HG02610 (cell line): ENCODE measurements around the gene METTL8.
A peak's percentile ranks its signal among the peaks of the same experiment; 100 is the strongest.

Experiments used
- ATAC-seq: cut with Tn5 transposase; IDR thresholded peaks from one replicate; pipeline ENCODE4 v1.9.1; 2021; ENCODE audit warnings: mild to moderate bottlenecking, moderate library complexity; ENCODE audit not compliant: unreplicated experiment

The METTL8 gene, protein sequence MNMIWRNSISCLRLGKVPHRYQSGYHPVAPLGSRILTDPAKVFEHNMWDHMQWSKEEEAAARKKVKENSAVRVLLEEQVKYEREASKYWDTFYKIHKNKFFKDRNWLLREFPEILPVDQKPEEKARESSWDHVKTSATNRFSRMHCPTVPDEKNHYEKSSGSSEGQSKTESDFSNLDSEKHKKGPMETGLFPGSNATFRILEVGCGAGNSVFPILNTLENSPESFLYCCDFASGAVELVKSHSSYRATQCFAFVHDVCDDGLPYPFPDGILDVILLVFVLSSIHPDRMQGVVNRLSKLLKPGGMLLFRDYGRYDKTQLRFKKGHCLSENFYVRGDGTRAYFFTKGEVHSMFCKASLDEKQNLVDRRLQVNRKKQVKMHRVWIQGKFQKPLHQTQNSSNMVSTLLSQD

DNA sequence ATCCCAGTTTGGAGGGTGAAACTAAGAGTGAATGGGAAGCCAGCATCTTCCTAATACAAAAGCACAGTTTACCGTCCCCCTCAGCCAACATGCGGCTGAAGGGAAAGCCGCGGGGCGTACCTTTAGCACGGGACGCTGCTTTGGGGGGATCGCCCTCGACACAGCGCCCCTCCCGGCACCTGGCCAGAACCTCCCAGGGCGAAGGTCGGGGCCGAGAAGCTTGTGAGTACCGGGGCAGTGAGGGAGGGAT, at the start of gene METTL8:
Gene METTL8, minus strand, starts transcription at position 228 of the 250 bp plus-strand sequence. CDS start 41,805 bp downstream, outside the sequence.
- no peak for ATAC-seq

DNA sequence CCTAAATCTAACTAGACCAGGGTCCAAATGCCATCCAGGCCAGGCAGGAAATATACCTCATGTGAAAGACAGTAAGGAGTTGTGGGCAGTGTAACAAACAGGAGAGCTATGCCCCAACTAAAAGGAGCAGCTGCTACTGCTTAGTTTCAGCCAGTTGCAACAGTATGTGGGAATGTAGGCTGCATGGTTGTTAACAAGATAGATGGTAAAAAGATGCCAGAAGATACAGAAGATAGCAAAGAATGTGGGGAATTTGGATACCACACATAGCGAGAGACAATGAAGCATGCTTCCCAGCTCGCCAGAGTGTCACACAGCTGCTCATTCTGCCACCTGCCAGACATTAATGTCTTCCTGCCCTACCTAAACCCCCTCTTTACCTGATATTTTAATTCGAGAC, 49.1 kb upstream of the METTL8 start:
- ATAC-seq = no peak

DNA sequence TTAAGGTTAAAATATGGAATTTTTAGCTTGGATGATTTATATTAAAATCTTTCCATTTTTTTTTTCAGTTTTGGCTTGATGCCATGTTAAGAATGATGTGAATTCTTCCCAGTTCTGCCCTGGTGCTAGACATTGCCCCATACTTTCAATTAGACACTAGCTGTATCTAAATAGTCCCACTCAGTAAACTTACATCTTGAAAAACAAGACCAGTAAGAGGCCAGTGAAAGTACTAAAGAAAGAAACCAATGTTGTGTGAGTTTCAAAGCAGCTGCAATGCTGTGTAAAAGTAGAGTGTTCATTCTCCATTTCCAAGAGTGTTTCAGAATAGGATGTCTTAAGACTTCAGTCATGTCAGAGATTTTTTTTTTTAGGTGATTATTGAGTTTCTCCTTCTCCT, 48.5 kb upstream of the METTL8 start:
- no peak for ATAC-seq

DNA sequence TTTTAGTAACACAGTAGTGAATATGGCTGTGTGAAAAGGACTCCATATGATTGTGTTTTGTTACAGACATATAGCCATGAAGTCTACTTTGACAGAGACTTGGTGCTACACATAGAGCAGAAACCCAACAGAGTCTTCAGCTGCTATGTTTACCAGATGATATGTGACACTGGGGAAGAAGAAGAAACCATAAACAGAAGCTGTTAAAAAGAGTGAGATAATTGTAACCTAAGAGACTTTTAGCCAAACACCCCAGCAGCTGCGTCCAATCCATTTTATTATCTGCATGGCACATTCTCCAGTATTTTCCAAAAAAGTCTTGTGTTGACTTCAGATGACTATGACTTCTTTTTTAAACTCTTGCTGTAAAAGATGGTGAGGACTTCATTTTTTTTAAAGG, 47.1 kb upstream of the METTL8 start:
- ATAC-seq = no peak

DNA sequence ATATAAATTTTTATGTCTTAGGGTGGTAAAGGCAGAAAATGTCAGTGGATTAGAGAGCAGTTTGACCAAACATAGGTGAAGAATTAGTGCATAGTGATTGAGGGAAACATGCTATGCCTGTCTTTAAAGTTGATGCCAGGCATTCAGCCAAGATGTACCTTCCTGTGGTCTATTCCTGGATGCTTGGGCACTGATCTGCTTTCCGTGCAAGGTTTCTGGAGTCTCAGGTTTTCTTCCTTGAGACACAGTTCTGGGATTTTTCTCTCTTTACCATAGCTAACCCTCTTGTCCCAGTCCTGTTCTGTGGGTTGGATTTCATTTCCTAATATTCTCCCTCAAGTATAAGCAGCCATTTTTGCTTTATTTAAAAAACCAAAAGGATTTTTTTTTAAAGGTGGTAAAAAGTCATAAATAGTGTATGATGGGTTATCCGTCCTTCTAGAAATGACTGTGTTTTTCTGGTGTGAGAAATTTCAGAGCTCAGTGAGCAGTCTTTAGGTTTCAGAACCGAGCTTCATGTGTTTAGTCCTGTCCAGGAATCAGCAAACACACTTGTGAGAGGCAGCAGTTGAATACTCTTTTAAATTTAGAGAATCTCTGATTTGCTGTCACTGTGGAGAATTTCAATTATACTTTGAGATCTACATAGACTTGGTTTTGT, 45.5 kb upstream of the METTL8 start:
- peak; percentile 88 for ATAC-seq

DNA sequence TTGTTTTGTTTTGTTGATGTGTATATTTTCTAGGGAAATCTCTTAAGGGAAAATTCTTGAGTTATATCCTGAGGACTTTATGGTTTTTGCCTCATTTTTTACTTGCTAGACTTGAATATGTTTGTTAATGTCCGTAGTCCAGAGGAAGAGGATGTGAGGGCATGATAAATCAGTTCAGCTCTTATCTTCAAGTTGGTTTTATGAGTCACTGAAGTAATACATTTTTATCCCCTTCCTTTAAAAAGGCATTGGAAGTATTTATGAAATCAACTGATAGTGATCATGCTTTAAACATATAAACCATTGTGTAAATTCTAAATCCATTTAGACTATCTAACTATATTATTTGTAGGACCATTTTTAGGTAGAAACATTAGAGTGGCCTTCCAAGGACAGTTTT, 44.6 kb upstream of the METTL8 start:
- no peak for ATAC-seq

DNA sequence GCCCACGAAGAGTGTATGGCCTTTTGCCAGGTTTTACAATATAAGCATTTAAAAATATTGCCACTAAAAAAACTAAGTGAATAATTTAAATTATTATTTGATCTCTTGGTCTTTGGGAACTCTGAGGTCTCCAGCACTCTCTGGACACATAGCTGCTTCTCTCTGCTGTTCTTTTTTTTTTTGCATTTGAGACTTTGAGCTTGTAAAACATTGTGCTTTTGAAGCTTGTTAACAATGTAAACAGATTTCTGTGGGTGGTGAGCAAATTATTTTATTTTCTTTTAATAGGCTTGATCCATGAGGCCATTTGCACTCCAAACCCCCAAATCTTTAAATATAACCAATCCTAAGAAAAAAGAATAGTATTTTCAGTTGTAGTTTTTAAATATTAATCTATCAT, 42.2 kb upstream of the METTL8 start:
- ATAC-seq = no peak

DNA sequence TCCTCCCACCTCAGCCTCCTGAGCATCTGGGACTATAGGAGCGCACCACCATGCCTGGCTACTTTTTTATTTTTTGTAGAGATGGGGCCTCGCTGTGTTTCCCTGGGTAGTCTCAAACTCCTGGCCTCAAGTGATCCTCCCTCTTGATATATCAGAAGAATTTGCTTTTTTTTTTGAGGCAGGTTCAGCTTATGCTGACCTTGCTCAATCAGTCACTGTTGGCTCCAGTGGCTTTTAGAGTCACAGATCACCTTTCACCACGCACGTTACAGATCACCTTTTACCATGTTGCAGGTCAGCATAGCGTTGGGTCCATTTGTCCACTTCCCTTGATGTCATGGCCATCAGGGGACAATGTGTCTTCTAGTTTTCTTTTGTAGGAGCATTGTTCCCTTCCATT, 36.3 kb upstream of the METTL8 start:
- ATAC-seq = no peak

DNA sequence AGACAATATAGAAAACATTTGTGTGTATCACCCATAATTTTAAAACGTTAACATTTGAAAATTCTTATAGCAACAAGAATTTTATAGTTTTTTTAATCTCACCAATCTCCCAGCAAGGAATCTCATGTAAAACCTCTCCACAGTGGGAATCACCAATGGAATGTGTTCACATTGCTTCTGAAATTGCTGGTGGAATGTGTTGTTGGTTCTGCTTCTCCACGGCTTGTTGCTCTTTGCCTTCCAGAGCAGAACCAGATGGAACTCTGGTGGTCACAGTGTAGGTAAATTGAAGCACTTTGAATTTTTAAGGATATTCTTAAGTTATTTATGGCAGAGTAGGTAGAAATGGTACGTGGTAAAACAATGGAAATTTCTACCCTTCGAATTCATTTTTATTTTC, 35.4 kb upstream of the METTL8 start:
- no peak for ATAC-seq

DNA sequence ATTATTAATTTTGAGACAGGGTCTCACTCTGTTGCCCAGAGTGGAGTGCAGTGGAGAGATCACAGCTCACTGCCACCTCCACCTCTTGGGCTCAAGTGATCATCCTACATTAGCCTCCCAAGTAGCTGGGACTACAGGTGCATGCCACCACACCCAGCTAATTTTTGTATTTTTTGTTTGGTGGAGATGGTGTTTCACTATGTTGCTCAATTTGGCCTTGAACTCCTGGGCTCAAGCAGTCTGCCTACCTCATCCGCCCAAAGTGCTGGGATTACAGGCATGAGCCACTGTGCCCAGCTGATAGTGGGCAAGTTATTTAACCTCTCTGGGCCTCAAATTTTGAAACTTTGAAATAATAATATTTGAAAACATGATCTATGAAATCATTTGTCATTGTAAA, 26.7 kb upstream of the METTL8 start:
- no peak for ATAC-seq

DNA sequence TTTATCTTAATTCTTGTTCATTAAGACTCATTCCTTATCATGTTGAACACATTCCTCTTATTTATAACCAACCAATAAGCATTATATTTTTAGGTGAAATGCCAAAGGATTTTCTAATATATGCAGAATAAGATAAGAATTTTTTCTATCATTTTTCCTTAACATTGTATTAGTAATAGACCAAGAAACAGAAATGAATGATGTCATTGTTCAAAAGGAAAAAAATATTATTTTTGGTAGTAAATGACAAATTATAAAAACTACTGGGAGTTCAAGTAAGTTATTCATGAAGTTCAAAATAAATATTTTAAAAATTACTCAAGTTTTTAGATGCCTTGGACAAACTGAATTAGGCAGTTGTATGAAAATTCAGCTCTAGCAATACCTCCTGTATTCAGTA, 25.7 kb upstream of the METTL8 start:
- ATAC-seq = no peak

DNA sequence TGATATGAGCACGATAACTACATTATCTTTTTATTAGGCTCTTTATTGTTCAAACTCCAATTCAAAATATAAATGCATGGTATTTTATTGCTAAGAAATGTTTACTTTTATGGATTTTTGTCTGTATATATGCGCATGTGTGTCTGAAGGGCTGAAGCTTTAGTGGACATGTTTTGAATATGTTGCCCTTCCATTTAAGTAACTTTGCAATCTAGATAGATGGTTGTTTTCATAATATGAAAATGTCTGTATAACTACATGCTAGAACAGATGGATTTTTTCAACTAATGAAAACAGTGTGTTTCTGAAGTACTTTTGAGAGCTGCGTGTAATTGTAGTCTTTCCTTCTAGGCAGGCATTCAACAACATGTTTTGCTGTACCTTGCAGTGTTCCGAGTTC, 19.0 kb upstream of the METTL8 start:
- no peak for ATAC-seq

DNA sequence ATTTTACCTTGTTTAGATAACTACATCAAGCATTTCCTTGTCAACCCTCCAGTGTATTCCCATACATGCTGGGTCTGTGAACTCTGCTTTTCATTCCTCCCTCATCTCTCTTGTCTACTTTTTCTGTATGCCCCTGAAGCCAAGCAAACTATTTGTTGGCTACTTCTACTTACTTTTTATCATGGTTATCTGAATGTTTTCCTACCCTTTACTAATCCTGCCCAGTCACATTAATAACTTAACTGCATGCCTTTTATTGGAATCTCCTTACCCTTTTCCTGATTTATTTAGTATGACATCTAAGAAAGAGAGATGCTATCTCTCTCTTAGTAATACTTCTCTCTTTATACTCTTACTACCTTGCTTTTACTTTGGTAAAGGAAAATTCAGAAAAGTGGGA, 17.3 kb upstream of the METTL8 start:
- no peak for ATAC-seq

DNA sequence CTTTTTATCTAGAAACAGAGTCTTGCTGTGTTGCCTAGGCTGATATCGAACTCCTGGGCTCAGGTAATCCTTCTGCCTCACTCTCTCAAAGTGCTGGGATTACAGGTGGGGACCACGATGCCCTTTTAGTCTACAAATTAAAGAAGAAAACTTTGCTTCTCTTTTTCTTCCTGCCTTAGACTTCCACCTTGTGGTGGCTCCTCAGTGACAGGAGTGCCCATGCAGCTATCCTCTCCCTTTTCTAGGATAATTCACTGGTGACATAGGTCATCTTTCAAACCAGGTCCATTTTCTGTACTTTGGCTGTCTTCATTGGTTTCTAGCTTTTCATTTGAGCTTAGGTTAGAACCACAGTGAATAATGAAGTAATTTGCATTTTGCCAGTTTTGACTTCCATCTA, 13.9 kb upstream of the METTL8 start:
- no peak for ATAC-seq

DNA sequence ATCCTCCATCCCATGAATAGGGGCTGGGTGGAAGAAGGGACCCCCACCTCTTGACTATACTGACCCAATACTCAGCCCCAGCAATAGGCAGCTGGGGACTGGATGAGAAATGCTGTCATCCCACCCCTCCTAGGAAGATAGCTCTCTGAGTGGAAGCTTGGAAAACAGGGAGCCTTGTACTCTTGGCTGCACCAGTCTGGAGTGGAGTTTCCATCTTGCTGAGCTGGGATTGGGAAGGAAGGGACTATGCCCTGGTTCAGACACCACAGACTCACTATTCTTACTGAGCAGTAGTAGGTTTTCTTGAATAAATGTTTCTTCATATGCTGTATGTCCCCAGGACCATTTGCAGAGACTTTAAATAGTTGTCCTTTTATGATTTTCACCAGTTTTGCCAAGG, 7.7 kb upstream of the METTL8 start:
- ATAC-seq = no peak

DNA sequence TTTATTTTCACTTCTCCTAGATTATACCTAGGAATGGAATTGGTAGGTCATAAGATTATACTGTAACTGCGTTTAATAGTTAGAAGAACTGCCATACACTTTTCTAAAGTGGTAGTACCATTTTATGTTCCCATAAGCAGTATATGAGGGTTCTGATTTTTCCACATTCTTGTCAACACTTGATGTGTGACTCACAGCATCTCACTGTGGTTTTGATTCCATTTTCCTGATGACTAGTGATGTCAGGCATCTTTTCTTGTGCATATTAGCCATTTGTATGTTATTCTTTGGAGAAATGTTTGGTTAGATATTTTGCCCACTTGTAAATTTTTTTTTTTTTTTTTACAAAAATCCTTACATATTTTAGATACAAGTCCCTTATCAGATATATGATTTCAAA, 2.5 kb upstream of the METTL8 start:
- no peak for ATAC-seq

DNA sequence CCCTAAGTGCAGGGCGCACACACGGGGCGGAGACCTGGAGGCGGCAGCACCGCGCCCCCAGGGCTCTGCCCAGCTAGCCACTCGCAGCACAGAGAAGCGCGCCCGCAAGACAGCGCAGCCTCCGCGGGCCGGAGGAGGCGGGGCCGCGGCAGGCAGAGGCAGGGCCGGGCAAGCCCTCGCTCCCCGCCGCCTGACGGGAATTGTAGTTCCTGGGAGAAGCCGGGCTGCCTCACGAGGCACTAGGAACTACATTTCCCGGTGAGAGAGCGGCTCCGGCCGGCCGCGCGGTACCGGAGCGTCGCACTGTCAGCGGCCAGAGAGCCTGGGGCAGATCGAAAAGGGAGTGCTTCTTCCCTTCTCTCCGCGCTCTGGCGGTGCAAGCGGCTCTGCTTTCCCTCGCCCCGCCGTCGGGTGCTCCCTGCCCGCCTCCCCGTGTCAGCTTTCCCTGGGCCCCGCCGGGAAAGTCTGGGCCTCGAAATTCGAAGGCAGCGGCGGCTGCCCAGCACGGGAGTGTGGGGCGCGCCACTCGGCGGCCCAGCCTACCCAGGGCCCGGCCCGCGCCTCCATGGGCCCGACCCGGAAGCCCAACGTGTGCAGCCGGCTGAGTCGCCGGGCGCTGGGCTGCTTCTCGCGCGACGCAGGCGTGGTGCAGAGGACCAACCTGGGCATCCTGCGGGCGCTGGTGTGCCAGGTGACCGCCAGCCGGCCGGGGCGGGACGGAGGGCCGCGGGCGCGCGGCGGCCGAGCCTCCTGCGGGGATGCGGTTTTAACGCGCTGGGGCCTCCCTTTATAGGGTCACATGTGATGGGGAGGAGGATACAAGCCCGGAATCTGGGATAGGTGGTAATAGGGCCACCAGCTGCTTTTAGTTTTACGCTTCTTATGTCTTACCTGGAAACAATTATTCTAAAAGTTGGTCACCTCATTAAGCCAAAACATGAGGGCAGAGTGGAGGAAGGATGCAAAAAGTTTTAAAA, 511 bp upstream of the METTL8 start, which contains the start of gene DCAF17:
Gene DCAF17, plus strand, starts transcription at position 214 of the 977 bp plus-strand sequence. Its CDS starts 352 bp downstream, at position 566.
- peak; percentile 93 for ATAC-seq

DNA sequence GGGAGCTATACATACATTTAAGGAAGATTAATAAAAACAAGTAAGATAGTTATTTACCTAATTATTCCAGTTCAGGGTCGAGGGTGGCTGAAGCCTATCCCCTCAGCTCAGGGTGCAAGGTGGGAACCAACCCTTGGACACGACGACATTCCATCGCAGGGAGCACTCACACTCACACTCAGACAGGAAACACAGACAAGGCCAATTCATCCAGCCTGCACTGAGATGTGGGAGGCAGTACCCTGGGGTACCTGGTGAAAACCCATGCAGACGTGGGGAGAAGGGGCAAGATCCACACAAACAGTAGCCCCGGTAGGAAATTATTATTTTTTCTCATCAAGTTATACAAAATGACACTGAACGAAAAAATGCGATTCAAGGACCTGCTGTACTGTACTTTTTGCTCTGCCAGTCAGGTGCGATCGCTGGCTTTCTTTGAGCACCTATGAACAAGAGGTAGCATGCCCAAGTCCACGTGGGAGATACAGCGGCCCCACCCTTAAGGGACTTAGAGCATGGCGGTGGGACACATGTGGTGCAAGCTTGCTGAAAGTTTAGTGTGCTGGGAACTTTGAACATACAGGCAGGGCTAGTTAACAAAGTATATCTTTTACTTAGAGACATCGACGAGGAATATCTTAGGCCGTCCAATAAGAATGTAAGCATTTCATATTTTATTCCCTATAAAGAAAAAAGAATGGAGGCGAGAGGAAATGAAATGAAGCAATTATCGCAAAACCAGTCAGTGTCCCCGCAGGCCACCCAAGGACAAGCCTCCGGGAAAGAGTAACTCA, 624 bp downstream of the METTL8 start:
- no peak for ATAC-seq

DNA sequence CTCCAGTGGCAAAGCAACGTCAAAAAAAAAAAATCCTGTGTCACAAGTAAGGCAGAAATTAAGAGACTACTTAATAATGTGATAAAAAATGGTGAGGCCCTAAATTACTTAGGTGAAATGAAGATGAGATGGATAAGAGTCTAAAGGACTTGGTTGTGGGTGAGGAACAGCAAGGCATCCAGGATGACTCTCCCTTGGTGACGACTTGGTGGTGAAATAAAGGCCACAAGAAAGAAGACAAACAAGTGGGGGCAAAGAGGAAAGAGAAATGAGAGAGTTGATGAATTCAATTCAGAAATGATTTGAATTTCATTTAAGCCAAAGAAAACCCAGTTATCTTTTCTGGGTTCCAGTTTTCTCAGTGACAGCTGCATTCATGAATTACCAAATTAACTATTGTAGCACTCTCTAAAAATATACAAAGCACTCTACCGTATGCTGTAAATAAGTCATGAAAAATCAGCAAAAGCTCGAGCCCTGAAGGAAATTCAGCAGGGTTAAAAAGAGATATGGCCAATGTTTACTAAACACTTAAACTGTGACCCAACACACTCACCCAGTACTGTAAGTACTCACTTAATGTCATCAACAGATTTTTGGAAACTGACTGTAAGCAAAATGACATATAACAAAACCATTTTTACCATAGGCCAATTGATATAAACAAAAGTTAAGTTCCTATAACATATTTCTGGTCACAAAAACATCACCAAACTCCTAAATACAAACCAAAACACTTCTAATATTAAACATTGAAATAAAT, 1.4 kb downstream of the METTL8 start:
- no peak for ATAC-seq

DNA sequence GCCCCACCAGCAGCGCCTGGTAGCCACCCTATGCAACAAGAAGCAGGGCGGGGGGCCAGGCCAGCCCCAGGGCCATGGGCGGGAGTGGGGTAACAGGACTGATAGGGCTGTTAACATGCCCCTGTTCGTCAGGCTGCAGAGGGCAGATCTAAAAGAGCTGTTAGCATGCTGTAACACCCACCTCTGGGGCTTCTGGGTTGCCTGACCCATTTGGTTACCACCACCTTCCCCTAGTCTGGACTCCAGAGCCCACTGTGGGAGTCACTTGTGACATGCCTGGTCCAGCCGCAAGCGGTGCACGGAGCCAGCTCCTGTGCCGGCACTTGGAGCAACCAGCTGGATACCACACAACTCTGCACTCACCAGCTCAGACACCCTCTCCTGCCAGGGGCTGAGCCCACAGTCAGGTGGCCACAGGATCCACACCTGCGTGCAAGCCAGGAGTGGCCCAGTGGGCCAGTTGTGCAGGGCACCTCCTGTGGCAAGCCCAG, 2.1 kb downstream of the METTL8 start:
- ATAC-seq = no peak
